ENCODE measurements around the gene XKR7.

XKR7 gene

GRCh38 chr20:31981784-31982183 lies 13.8 kb downstream of the XKR7 start:
- TF ChIP-seq CTCF (IDR thresholded peaks at IDR 0.05) (no peak), ZFX (IDR thresholded peaks at IDR 0.05; ENCODE audit: borderline replicate concordance) (no peak)
- no peak overlapping the region for H3K27ac ChIP-seq

GRCh38 chr20:31984981-31985471 lies 17.1 kb downstream of the XKR7 start:
- TF ChIP-seq CTCF (IDR thresholded peaks at IDR 0.05), result no peak
- no peak for TF ChIP-seq ZFX (IDR thresholded peaks at IDR 0.05; ENCODE audit: borderline replicate concordance)
- no peak overlapping the region for H3K27ac ChIP-seq

- H3K27ac ChIP-seq, result no peak overlapping the region
- TF ChIP-seq ZFX (IDR thresholded peaks at IDR 0.05; ENCODE audit: borderline replicate concordance) (no peak), CTCF (IDR thresholded peaks at IDR 0.05) (no peak)
Observed at GRCh38 chr20:31987744-31988143, 19.8 kb downstream of the XKR7 start.

- no peak overlapping the region for H3K27ac ChIP-seq
- TF ChIP-seq CTCF (IDR thresholded peaks at IDR 0.05), result no peak
- TF ChIP-seq ZFX (IDR thresholded peaks at IDR 0.05; ENCODE audit: borderline replicate concordance), result no peak
Observed at GRCh38 chr20:31988430-31989015, 20.6 kb downstream of the XKR7 start.

- H3K27ac ChIP-seq, result no peak overlapping the region
- no peak for TF ChIP-seq CTCF (IDR thresholded peaks at IDR 0.05)
- TF ChIP-seq ZFX (IDR thresholded peaks at IDR 0.05; ENCODE audit: borderline replicate concordance), result no peak
Observed at GRCh38 chr20:31989030-31989645, 21.2 kb downstream of the XKR7 start.

GRCh38 chr20:31990641-31991338 lies 22.8 kb downstream of the XKR7 start:
- H3K27ac ChIP-seq, result no peak overlapping the region
- no peak for TF ChIP-seq ZFX (IDR thresholded peaks at IDR 0.05; ENCODE audit: borderline replicate concordance)
- no peak for TF ChIP-seq CTCF (IDR thresholded peaks at IDR 0.05)

- TF ChIP-seq ZFX (IDR thresholded peaks at IDR 0.05; ENCODE audit: borderline replicate concordance) (no peak), CTCF (IDR thresholded peaks at IDR 0.05) (no peak)
Observed at GRCh38 chr20:31991339-31991705, 23.4 kb downstream of the XKR7 start.

More at GRCh38 chr20:31991339-31991705, 23.4 kb downstream of the XKR7 start:
- H3K27ac ChIP-seq, result no peak overlapping the region
